GM18502 (cell line): ENCODE data around the gene UPK2.

ENCODE experiments used
- ATAC-seq: cut with Tn5 transposase; IDR thresholded peaks from one replicate; pipeline ENCODE4 v1.9.1; 2021; ENCODE audit warnings: mild to moderate bottlenecking; ENCODE audit not compliant: unreplicated experiment, poor library complexity

Gene UPK2

GRCh38 chr11:118956094-118956846, at the start of gene UPK2:
UPK2 (plus strand) TSS chr11:118956298; CDS start chr11:118956351, 53 bp downstream.
- no peak for ATAC-seq

- ATAC-seq: peak; percentile 78
Observed at GRCh38 chr11:118907051-118908042, 48.8 kb upstream of the UPK2 start.

- ATAC-seq: no peak
Observed at GRCh38 chr11:118908264-118908663, 47.8 kb upstream of the UPK2 start.

GRCh38 chr11:118908901-118909618, 47.0 kb upstream of the UPK2 start:
- no peak for ATAC-seq

- ATAC-seq: no peak
Observed at GRCh38 chr11:118909619-118910308, 46.3 kb upstream of the UPK2 start.

- no peak for ATAC-seq
Observed at GRCh38 chr11:118910309-118911112, 45.6 kb upstream of the UPK2 start.

GRCh38 chr11:118911113-118911879, 44.8 kb upstream of the UPK2 start:
- no peak for ATAC-seq

- ATAC-seq: no peak
Observed at GRCh38 chr11:118911880-118912741, 44.0 kb upstream of the UPK2 start.

- no peak for ATAC-seq
Observed at GRCh38 chr11:118912742-118913410, 43.2 kb upstream of the UPK2 start.

GRCh38 chr11:118913411-118914125, 42.5 kb upstream of the UPK2 start:
- ATAC-seq: no peak

GRCh38 chr11:118914178-118914918, 41.8 kb upstream of the UPK2 start:
- ATAC-seq: no peak

GRCh38 chr11:118914987-118915386, 41.1 kb upstream of the UPK2 start:
- ATAC-seq: no peak

- ATAC-seq: no peak
Observed at GRCh38 chr11:118915396-118915795, 40.7 kb upstream of the UPK2 start.

GRCh38 chr11:118915941-118916841, 39.9 kb upstream of the UPK2 start:
- no peak for ATAC-seq
